Suprapubic skin (tissue), 4 donors: ENCODE measurements around the gene FBXO5.
"Not testable (repeated sequence)": the region's sequence is repeated elsewhere in the genome, so short reads cannot be mapped to it uniquely, and the experiment has no call there.

Experiments used
- POLR2A ChIP-seq, 2 donors: fragments of 450-650 bp; IDR thresholded peaks; one replicate each; pipeline ENCODE4 v1.6.1; 2017; ENCODE audit warnings: antibody characterized with exemption in 2 of 2, mild to moderate bottlenecking in 2 of 2, moderate library complexity in 2 of 2
- POLR2AphosphoS5 ChIP-seq, 3 donors: sonication (generic); formaldehyde crosslinking; IDR thresholded peaks; one replicate each; pipeline ENCODE4 v1.6.1; 2017; ENCODE audit warnings: antibody characterized with exemption in 3 of 3
- TF ChIP-seq, protein P1 (sequence below), 2 donors: fragments of 200-600 bp in 1 of 2; fragments of 450-650 bp in 1 of 2; sonication (generic) in 1 of 2; IDR thresholded peaks; one replicate each; pipeline ENCODE4 v1.5.1; 2016 to 2019; ENCODE audit warnings: antibody characterized with exemption in 2 of 2, mild to moderate bottlenecking in 1 of 2, moderate library complexity in 1 of 2

DNA sequence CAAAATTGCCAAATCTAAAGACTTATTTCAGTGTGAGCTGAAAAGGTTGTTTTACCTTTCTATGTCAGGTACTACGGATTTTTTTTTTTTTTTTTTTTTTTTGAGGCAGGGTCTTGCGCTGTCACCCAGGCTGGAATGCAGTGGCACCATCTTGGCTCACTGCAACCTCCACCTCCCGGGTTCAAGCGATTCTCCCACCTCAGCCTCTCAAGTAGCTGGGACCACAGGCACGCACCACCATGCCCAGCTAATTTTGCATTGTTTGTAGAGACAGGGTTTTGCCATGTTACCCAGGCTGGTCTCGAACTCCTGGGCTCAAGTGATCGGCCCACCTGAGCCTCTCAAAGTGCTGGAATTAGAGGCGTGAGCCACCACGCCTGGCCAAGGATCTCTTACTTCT, 17.9 kb upstream of the FBXO5 start:
- TF ChIP-seq, protein P1, sequence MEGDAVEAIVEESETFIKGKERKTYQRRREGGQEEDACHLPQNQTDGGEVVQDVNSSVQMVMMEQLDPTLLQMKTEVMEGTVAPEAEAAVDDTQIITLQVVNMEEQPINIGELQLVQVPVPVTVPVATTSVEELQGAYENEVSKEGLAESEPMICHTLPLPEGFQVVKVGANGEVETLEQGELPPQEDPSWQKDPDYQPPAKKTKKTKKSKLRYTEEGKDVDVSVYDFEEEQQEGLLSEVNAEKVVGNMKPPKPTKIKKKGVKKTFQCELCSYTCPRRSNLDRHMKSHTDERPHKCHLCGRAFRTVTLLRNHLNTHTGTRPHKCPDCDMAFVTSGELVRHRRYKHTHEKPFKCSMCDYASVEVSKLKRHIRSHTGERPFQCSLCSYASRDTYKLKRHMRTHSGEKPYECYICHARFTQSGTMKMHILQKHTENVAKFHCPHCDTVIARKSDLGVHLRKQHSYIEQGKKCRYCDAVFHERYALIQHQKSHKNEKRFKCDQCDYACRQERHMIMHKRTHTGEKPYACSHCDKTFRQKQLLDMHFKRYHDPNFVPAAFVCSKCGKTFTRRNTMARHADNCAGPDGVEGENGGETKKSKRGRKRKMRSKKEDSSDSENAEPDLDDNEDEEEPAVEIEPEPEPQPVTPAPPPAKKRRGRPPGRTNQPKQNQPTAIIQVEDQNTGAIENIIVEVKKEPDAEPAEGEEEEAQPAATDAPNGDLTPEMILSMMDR (IDR thresholded peaks at IDR 0.05), result not testable (repeated sequence)
- not testable (repeated sequence) for TF ChIP-seq POLR2A, POLR2AphosphoS5 (IDR thresholded peaks at IDR 0.05)
